PFSK-1 (cell line): ENCODE measurements around the gene SPTAN1.

ENCODE experiments used
- FOXP2 ChIP-seq: optimal IDR thresholded peaks from 2 replicates; pipeline ENCODE3; 2011; ENCODE audit warnings: borderline replicate concordance, control low read depth, inconsistent platforms; ENCODE audit not compliant: insufficient read depth; ENCODE audit errors: extremely low read length, extremely low read depth
- POLR2AphosphoS5 ChIP-seq: IDR thresholded peaks from 2 replicates; pipeline ENCODE4 v1.6.1; 2012; ENCODE audit warnings: low read depth, mild to moderate bottlenecking, control low read depth, low read length, moderate library complexity
- SIN3A ChIP-seq: IDR thresholded peaks from 2 replicates; pipeline ENCODE4 v1.6.1; 2012; ENCODE audit warnings: mild to moderate bottlenecking, low read length, moderate library complexity, borderline replicate concordance; ENCODE audit not compliant: insufficient read depth
- TAF1 ChIP-seq: IDR thresholded peaks from 2 replicates; pipeline ENCODE4 v1.6.1; 2012; ENCODE audit warnings: low read length, control low read depth, borderline replicate concordance; ENCODE audit not compliant: insufficient read depth
- TF ChIP-seq, protein P1 (sequence below), 2 experiments: IDR thresholded peaks; 2 replicates each; pipeline versions ENCODE4 v1.6.1 to v1.8.0; 2011 to 2012; ENCODE audit warnings: low read depth in 2 of 2, low read length in 2 of 2, control low read depth in 1 of 2, inconsistent platforms in 1 of 2, mild to moderate bottlenecking in 1 of 2, moderate library complexity in 1 of 2; ENCODE audit not compliant: insufficient read depth in 1 of 2

Gene SPTAN1

GRCh38 chr9:128579194-128579593 lies 26.8 kb downstream of the SPTAN1 start:
- no peak for TF ChIP-seq POLR2AphosphoS5
- TF ChIP-seq FOXP2 = no peak
- no peak for TF ChIP-seq TAF1
- TF ChIP-seq, protein P1, sequence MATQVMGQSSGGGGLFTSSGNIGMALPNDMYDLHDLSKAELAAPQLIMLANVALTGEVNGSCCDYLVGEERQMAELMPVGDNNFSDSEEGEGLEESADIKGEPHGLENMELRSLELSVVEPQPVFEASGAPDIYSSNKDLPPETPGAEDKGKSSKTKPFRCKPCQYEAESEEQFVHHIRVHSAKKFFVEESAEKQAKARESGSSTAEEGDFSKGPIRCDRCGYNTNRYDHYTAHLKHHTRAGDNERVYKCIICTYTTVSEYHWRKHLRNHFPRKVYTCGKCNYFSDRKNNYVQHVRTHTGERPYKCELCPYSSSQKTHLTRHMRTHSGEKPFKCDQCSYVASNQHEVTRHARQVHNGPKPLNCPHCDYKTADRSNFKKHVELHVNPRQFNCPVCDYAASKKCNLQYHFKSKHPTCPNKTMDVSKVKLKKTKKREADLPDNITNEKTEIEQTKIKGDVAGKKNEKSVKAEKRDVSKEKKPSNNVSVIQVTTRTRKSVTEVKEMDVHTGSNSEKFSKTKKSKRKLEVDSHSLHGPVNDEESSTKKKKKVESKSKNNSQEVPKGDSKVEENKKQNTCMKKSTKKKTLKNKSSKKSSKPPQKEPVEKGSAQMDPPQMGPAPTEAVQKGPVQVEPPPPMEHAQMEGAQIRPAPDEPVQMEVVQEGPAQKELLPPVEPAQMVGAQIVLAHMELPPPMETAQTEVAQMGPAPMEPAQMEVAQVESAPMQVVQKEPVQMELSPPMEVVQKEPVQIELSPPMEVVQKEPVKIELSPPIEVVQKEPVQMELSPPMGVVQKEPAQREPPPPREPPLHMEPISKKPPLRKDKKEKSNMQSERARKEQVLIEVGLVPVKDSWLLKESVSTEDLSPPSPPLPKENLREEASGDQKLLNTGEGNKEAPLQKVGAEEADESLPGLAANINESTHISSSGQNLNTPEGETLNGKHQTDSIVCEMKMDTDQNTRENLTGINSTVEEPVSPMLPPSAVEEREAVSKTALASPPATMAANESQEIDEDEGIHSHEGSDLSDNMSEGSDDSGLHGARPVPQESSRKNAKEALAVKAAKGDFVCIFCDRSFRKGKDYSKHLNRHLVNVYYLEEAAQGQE (IDR thresholded peaks at IDR 0.05; ENCODE audit: insufficient read depth in 1 of 2, low read depth in 2 of 2, low read length in 2 of 2) = no peak
- TF ChIP-seq SIN3A = no peak

DNA sequence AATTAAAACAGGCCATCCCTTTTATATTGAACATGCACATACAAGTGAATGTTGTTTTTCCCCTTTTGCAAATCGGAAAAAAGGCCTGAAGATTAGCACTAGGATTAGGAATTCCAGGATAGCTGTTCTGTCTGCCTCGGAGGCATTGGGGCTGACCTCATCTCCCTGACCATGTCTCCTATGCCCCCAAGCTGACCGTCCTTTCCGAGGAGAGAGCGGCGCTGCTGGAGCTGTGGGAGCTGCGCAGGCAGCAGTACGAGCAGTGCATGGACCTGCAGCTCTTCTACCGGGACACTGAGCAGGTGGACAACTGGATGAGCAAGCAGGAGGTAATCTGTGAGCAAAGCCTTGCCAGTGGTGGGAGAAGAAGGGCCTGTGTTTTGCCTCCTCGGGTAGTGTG lies 28.3 kb downstream of the SPTAN1 start:
- no peak for TF ChIP-seq FOXP2
- TF ChIP-seq, protein P1 (IDR thresholded peaks at IDR 0.05; ENCODE audit: insufficient read depth in 1 of 2, low read depth in 2 of 2, low read length in 2 of 2) = no peak
- TF ChIP-seq SIN3A = no peak
- TF ChIP-seq TAF1 = no peak
- TF ChIP-seq POLR2AphosphoS5 = no peak

DNA sequence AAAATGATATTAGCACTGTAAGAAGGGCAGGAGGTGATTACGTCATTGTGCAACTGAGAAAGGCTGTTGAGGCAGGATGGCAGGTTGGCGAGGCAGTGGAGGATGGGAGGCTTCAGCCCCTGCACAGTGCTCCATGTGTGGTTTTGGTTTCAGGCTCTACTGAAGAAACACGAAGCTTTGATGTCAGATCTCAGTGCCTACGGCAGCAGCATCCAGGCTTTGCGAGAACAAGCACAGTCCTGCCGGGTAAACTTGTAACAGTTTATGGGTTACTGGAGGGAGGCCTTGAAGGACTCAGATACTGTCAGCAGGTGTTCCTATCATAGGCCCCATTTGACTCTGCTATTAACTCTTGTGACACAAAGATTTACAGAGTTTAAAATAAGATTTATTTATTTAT lies 35.1 kb downstream of the SPTAN1 start:
- no peak for TF ChIP-seq FOXP2
- no peak for TF ChIP-seq SIN3A
- no peak for TF ChIP-seq POLR2AphosphoS5
- TF ChIP-seq TAF1 = no peak
- TF ChIP-seq, protein P1 (IDR thresholded peaks at IDR 0.05; ENCODE audit: insufficient read depth in 1 of 2, low read depth in 2 of 2, low read length in 2 of 2) = no peak

DNA sequence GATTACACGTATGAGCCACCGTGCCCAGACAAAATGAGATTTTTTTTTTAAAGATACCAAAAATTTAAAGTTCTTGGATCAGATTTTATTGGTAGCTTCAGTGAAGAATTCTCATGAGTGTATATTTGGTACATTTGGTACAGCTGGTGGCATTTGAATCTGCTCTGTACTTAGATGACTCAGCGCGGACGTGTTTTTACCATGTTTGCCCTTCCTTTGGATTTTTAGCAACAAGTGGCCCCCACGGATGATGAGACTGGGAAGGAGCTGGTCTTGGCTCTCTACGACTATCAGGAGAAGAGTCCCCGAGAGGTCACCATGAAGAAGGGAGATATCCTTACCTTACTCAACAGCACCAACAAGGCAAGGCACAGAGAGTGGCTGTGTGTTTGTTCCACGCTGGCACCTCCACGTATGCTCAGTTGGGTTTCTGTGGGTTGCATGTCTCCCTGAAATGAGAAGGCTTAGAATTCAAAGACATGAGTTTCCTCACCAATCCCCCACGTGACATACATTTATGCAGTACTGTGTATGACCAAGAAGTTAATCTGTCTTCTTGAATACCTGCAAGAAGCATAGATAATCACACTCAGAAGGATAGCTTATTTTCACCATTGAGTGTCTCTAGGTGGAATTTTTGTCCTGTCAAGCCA lies 36.3 kb downstream of the SPTAN1 start:
- TF ChIP-seq FOXP2 = no peak
- TF ChIP-seq SIN3A = no peak
- TF ChIP-seq, protein P1 (IDR thresholded peaks at IDR 0.05; ENCODE audit: insufficient read depth in 1 of 2, low read depth in 2 of 2, low read length in 2 of 2) = no peak
- TF ChIP-seq TAF1 = no peak
- no peak for TF ChIP-seq POLR2AphosphoS5

DNA sequence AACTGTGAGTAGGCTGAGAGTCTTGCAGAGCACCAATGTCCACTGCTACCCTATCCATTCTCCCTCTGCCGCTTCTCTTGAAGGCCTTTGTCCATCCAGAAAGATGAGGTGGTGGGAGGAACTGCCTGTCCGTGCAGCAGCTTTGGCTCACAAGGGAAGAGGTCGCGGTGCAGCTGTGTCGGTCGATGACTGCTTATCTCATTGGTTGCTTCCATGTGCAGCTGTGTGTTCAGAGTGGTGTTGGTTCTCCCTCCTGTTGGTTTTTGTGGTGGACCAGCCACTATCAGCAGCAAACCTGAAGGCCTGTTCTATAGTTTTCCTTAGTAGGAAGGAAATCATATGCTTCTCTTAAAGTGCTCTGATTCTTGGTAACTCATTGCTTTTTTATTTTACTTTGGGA lies 40.7 kb downstream of the SPTAN1 start:
- TF ChIP-seq TAF1 (no peak), SIN3A (no peak), FOXP2 (no peak), POLR2AphosphoS5 (no peak)
- TF ChIP-seq, protein P1 (IDR thresholded peaks at IDR 0.05; ENCODE audit: insufficient read depth in 1 of 2, low read depth in 2 of 2, low read length in 2 of 2) = no peak
